Right lobe of liver (tissue), 4 donors: ENCODE data around the gene WNK1.

Experiments
- CTCF ChIP-seq, 4 donors: fragments of 200-600 bp in 3 of 4; fragments of 450-650 bp in 1 of 4; IDR thresholded peaks; one replicate each; pipeline versions ENCODE4 v1.5.1 to v1.8.0; 2016 to 2022; ENCODE audit warnings: antibody characterized with exemption in 4 of 4, mild to moderate bottlenecking in 2 of 4
- POLR2A ChIP-seq: fragments of 450-650 bp; IDR thresholded peaks from one replicate; pipeline ENCODE4 v1.6.1; 2017; ENCODE audit warnings: antibody characterized with exemption, mild to moderate bottlenecking
- donor health status: DM: no; HTN: no; CAD: no.
- donor health status: DM: no; HTN: no; CAD: no.
- donor health status: DM: no; HTN: yes; CAD: no.

DNA sequence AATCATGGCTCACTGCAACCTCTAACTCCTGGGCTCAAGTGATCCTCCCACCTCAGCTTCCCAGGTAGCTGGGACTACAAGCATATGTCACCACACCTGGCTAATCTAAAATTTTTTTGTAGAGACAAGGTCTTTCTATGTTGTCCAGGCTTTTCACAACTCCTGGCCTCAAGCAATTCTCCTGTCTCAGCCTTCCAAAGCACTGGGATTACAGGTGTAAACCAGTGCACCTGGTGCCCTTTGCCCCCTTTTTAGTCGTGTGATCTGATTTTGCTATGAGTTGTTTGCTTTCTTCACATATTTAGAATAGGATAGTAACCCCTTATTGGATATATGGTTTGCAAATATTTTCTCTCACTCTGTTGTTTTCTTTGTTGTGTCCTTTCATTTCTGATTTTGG is 198.8 kb downstream of the WNK1 start:
- TF ChIP-seq CTCF (IDR thresholded peaks at IDR 0.05) (no peak), POLR2A (no peak)
